GM18526 (cell line): Measurements from ENCODE around the gene DLEU7.

Source experiments
- POLR2A ChIP-seq: IDR thresholded peaks from 3 replicates; pipeline ENCODE4 v1.6.1; 2011; ENCODE audit not compliant: insufficient read length; ENCODE audit errors: extremely low read depth

The DLEU7 gene

GRCh38 chr13:50787316-50788195 is 55.9 kb downstream of the DLEU7 start:
- no peak for TF ChIP-seq POLR2A

GRCh38 chr13:50783717-50784290 is 59.7 kb downstream of the DLEU7 start:
- no peak for TF ChIP-seq POLR2A

GRCh38 chr13:50783066-50783465 is 60.4 kb downstream of the DLEU7 start:
- TF ChIP-seq POLR2A: no peak

- no peak for TF ChIP-seq POLR2A
Observed at GRCh38 chr13:50780201-50781015, 63.1 kb downstream of the DLEU7 start.

- TF ChIP-seq POLR2A: no peak
Observed at GRCh38 chr13:50779443-50780200, 63.9 kb downstream of the DLEU7 start.
